ENCODE measurements around the gene CTAGE1.

CTAGE1 gene

GRCh38 chr18:22457524-22457923 lies 39.8 kb upstream of the CTAGE1 start:
- no peak for TF ChIP-seq CTCF (IDR thresholded peaks at IDR 0.05; ENCODE audit: borderline replicate concordance, control extremely low read depth, extremely low read depth, insufficient read depth, missing control alignments)
- in situ Hi-C loops (cut with MboI; ENCODE audit: low sequenced_read_pairs, unreplicated experiment), result no loop called here
- no peak for DNase-seq (ENCODE audit: low spot score)

- in situ Hi-C loops (cut with MboI; ENCODE audit: low sequenced_read_pairs, unreplicated experiment), result no loop called here
- no peak for TF ChIP-seq CTCF (IDR thresholded peaks at IDR 0.05; ENCODE audit: borderline replicate concordance, control extremely low read depth, extremely low read depth, insufficient read depth, missing control alignments)
- DNase-seq (ENCODE audit: low spot score), result no peak
Observed at GRCh38 chr18:22456547-22456946, 38.8 kb upstream of the CTAGE1 start.

- no peak for DNase-seq (ENCODE audit: low spot score)
- TF ChIP-seq CTCF (IDR thresholded peaks at IDR 0.05; ENCODE audit: borderline replicate concordance, control extremely low read depth, extremely low read depth, insufficient read depth, missing control alignments), result no peak
- in situ Hi-C loops (cut with MboI; ENCODE audit: low sequenced_read_pairs, unreplicated experiment), result no loop called here
Observed at GRCh38 chr18:22456116-22456480, 38.4 kb upstream of the CTAGE1 start.

GRCh38 chr18:22455425-22456115 lies 37.9 kb upstream of the CTAGE1 start:
- no peak for TF ChIP-seq CTCF (IDR thresholded peaks at IDR 0.05; ENCODE audit: borderline replicate concordance, control extremely low read depth, extremely low read depth, insufficient read depth, missing control alignments)
- in situ Hi-C loops (cut with MboI; ENCODE audit: low sequenced_read_pairs, unreplicated experiment), result no loop called here
- DNase-seq (ENCODE audit: low spot score), result no peak

GRCh38 chr18:22453315-22453714 lies 35.6 kb upstream of the CTAGE1 start:
- TF ChIP-seq CTCF (IDR thresholded peaks at IDR 0.05; ENCODE audit: borderline replicate concordance, control extremely low read depth, extremely low read depth, insufficient read depth, missing control alignments), result no peak
- no peak for DNase-seq (ENCODE audit: low spot score)
- in situ Hi-C loops (cut with MboI; ENCODE audit: low sequenced_read_pairs, unreplicated experiment), result no loop called here

GRCh38 chr18:22452226-22452668 lies 34.5 kb upstream of the CTAGE1 start:
- no peak for TF ChIP-seq CTCF (IDR thresholded peaks at IDR 0.05; ENCODE audit: borderline replicate concordance, control extremely low read depth, extremely low read depth, insufficient read depth, missing control alignments)
- DNase-seq (ENCODE audit: low spot score), result no peak
- in situ Hi-C loops (cut with MboI; ENCODE audit: low sequenced_read_pairs, unreplicated experiment), result no loop called here
